Activated CD8-positive, alpha-beta memory T cell treated with anti-CD3 and anti-CD28 coated beads for 36 hours (primary cell): Measurements from ENCODE around the gene SDCBP2. TPM values are rescaled to one million over a fixed set of nuclear protein-coding genes. Genes with fewer than 3 reads are reported as not detected.

Source experiments
- CTCF ChIA-PET: fragments of 350-600 bp; sonication (Branson Sonifier 250); formaldehyde crosslinking; loops from one replicate; lab custom pipeline; 2021; ENCODE audit warnings: antibody characterized with exemption; lab: Charles Lee
- POLR2A ChIA-PET: fragments of 350-600 bp; sonication (Branson Sonifier 250); formaldehyde crosslinking; loops from one replicate; lab custom pipeline; 2021; ENCODE audit warnings: antibody characterized with exemption; lab: Charles Lee
- total RNA-seq, 2 experiments: library from RNA; stranded (reverse); gene quantifications; one replicate each; pipeline ENCODE4 v1.2.3, GENCODE V29; 2021

The SDCBP2 gene
- total RNA-seq, 2 experiments from 2014 or later = 3.3 to 3.4 TPM

DNA sequence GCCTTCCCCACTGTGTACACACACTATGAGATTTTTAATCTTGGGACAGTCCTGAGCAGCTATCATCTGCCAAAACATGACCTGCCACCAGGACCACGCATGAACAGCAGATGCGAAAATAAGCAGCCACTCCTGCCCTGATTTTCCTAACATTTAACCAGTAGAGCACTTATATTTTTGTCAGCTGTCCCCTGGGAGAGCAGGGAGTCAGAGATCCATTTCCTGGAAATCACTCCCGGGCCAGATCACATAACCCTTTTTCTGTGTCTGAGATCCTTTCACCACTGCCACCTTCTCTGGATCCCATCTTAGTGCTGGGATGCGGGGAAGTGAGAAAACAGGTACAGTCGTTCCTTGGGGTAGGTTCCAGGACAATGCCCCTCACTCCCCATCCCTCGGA is 5.7 kb downstream of the SDCBP2 start:
- ChIA-PET CTCF (no interaction called here), POLR2A (no interaction called here)

DNA sequence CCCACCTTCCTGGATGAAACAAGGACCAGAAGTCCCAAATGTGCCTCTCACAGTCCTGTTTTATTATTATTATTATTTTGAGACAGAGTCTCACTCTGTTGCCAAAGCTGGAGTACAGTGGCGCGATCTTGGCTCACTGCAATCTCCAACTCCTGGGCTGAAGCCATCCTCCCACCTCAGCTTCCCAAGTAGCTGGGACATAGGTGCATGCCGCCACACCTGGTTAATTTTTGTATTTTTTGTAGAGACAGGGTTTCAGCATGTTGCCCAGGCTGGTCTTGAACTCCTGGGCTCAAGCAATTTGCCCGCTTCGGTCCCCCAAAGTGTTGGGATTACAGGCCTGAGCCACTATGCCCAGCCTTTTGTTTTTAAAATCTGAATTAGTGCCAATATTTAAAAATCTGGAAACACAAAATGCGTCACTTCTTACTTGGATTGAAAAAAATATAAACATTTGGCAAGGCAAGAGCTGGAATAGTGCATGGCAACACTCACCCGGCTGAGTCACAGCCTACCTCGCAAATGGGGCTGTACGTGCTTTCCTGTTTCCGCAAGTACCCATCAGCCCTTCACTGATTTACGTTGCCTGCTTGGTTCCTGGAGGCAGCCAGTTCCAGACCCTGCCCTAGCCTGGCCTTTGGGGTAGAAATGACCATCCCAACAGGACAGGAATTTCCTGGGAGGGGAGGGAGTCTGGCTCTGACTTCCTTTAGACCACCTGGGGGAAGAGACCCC is 6.3 kb downstream of the SDCBP2 start:
- ChIA-PET POLR2A (no interaction called here), CTCF (interaction anchor here (1.0 kb wide), 2 partner anchors 10 to 115 kb away, joined by 3 read pairs; no protein-coding TSS in a partner anchor)

DNA sequence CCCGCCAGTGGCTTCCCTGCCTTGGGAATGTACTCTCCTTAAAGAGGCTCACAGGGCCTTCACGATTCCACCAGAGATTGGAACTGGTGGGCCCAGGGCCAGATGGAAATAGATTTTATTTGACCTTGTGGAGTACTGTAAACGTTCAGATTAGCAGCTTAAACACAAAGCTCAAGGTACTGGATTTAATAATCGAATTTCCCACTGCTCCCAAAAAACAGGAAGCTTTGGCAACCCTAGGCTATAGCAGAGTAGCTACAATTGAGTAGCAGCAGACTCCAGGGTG is 7.3 kb downstream of the SDCBP2 start:
- ChIA-PET CTCF (interaction anchor here (1.0 to 1.1 kb wide), 3 partner anchors 8 to 116 kb away, joined by 3 read pairs; no protein-coding TSS in a partner anchor), POLR2A (no interaction called here)

DNA sequence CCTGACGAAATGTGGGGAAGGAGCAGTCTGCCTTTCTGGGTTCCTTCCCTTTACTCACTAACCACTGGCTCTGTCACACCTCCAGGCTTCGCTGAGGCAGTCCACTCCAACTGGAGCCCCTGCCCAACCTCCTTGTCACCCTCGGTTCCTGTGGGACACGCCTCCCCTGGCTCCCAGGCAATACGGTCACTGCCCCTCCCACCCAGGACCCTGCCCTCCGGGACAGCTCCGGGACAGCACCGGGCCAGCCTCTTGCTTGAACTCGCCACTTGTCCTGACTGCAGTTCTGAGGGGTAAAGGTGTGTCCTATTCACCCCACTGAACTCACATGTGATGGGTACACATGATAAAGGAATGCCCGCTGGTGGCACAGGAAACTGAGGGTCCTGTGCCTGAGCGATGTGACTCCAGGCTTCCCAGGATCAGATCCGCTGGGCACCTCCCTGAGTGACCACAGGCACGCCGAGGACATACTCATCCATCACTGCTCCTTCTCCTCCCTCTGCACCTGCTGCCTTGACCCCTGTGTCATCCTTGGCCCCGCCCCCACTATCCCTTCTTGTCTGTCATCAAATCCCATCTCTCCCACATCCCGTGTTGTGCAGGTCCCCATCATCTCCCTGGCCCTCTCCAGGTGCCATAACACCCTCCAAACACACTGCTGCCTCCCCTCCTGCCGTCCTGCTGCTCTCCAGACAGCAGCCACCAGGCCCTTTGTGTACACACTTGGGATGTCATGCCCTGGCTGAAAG is 7.9 kb downstream of the SDCBP2 start:
- ChIA-PET POLR2A (no interaction called here), CTCF (interaction anchor here (1.0 to 1.1 kb wide), 3 partner anchors 8 to 117 kb away, joined by 3 read pairs; no protein-coding TSS in a partner anchor)

DNA sequence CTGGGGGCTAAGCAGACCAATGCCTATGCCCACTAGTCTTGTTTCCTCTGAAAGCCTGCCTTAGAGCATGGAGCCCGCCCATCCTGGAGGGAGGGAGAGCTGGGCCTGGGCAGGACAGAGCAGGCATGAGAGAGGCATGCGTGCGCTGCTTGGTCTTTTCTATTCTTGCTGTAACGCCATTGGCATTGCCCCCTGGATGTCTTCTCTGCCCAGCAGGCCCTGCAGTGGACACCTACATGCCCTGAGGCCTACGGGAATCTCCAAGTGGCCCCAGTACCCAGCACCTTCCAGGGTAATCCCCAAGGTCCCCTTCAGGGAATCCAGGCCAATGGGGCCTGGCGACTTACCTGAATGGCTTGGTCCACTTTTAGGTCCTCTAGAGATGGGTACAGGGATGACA is 8.9 kb downstream of the SDCBP2 start:
- ChIA-PET POLR2A (no interaction called here), CTCF (no interaction called here)

GRCh38 chr20:1319462-1319861 is 9.5 kb downstream of the SDCBP2 start:
- POLR2A ChIA-PET = no interaction called here

DNA sequence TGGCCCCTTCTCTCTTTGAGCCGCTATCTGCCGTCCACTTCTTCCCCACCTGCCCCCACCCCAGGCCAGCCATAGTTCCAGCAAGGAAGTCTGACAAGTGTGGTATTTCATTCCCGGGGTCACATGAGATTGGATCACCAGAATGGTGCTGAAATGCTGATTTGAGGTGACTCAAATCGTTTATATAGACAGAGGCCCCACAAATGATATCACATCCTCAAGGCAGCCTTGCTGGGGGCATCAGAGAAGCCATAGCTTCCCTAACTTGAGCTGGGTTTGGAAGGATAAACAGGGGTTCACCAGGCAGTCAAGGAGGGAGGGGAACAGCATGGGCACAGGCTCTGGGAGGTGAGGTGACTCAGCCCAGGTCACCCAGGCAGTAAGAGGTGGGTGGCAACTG is 9.9 kb downstream of the SDCBP2 start:
- POLR2A ChIA-PET = no interaction called here
- CTCF ChIA-PET = no interaction called here

More at GRCh38 chr20:1319462-1319861, 9.5 kb downstream of the SDCBP2 start:
- CTCF ChIA-PET = no interaction called here

DNA sequence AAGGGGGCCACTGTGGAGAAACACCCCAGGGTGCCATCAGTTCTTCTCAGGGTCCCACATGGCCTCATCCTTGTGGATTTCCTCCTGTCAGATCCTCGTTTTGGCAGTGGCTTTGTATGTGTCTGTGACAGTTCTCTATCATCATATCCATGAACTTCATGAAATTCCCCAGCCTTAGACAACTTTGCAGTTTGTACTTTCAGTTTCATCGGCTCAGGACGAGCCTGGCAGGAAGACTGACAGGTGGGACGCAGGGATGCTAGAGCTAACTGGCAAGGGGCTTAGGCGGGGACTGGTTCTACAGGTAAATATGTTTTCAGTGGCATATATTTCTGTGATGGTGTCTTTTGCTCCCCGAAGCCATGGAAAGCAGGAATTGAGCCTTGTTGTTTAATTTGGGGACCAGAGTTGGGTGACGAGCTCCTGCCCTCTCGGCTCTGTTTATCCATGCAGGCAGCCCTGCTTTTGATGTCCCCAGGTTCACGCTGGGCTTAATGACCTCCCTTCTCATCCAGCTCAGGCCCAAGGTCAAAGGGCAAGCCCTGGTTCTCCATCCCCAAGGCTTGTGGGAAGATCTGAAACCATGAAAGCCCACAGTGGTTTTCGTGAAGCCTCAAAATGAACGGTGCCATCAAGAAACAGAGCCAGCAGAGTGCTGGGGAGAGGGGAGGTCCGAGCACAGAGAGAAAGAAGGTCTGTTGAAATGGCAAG is 11.2 kb downstream of the SDCBP2 start:
- CTCF ChIA-PET = no interaction called here
- POLR2A ChIA-PET = no interaction called here

GRCh38 chr20:1315804-1316203 is 13.1 kb downstream of the SDCBP2 start:
- POLR2A ChIA-PET = no interaction called here
- CTCF ChIA-PET = interaction anchor here (1.6 kb wide), 1 partner anchor 15 kb away, joined by 4 read pairs; no protein-coding TSS in a partner anchor

- ChIA-PET POLR2A (no interaction called here), CTCF (interaction anchor here (0.7 to 2.5 kb wide), 12 partner anchors 8 to 191 kb away, joined by 3 to 26 read pairs (median 3); no protein-coding TSS in a partner anchor)
Measured at GRCh38 chr20:1313236-1313964, 15.5 kb downstream of the SDCBP2 start.

DNA sequence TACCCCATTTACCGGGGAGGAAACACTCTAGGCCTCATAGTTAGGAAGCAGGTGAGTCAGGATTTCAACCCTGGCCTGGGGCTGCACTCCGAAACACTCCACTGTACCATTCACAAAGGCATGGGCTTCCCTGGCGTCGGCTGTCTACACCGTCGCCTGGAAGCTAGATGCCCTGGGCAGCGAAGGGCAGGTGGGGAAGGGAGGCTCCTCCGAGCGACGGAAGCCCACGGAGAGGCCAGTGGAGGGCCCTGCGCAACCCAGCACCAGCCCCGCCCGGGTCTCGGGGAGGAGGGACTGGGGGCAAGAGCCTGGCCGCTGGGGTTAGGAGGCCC is 16.1 kb downstream of the SDCBP2 start:
- POLR2A ChIA-PET = no interaction called here
- CTCF ChIA-PET = interaction anchor here (0.7 to 2.5 kb wide), 12 partner anchors 8 to 191 kb away, joined by 3 to 26 read pairs (median 3); no protein-coding TSS in a partner anchor

DNA sequence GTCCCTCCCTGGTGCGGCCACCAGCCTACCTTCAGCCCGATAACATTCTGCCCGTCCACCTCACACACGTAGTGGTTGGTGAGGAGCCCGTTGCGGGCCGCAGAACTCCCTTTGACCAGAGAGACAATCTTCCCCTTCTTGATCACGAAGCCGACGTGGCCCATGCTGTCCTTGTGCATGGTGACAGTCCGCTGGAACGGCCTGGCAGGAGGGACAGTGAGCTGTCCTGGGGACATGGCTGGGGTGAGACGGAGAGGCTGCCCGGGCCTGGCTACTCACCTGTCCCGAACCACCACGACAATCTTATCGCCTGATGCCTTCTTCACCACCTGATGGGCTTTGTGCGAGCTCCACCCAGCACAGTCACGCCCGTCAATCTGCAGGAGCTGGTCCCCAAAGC is 16.6 kb downstream of the SDCBP2 start:
- ChIA-PET POLR2A (no interaction called here), CTCF (interaction anchor here (0.6 to 2.5 kb wide), 9 partner anchors 8 to 216 kb away, joined by 3 to 26 read pairs (median 4); no protein-coding TSS in a partner anchor)

- ChIA-PET CTCF (interaction anchor here (0.6 to 1.0 kb wide), 3 partner anchors 10 to 127 kb away, joined by 3 read pairs; no protein-coding TSS in a partner anchor), POLR2A (no interaction called here)
Measured at GRCh38 chr20:1310506-1311190, 18.3 kb downstream of the SDCBP2 start.

DNA sequence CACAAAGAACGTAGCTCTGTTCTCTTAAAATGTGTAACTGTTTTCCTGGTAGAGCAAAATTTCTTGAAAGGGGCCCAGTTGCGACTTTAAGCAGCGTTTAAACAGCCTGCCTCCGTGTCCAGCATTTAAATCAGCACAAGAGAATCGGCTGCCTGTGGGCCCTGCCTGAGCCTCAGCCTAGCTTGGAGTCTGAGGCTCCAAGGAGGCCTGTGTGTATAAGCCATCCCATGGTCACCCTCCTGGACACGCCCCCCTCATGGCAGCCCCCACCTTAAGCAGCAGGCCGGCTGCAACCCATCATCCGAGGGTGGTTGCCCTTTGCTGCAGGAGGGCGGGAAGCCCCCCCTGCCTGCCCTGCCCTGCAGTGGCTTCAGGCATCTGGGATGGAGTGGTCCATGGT is 18.9 kb downstream of the SDCBP2 start:
- ChIA-PET CTCF (interaction anchor here (1.0 kb wide), 1 partner anchor 127 kb away, joined by 3 read pairs; no protein-coding TSS in a partner anchor), POLR2A (no interaction called here)

DNA sequence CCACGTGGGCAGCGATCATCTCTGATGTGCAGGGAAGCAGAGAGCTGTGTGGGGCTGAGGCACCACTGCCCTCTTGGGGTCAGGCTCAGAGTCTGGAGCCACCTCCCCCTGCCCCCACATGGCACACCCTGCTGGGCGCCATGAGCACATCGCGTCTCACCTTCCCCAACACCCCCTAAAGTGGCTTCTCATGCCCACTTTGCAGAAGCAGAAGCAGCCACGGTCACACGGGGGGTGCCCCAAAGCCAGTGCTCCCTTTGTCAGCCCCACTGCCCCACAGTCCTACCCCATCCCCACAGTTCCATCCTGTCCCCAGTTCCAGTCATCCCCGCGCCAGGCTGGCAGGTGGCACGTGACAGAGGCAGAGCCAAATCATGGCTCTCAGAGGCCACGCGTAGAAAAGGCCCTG is 19.5 kb downstream of the SDCBP2 start:
- POLR2A ChIA-PET = no interaction called here
- CTCF ChIA-PET = interaction anchor here (1.0 kb wide), 1 partner anchor 128 kb away, joined by 3 read pairs; no protein-coding TSS in a partner anchor

DNA sequence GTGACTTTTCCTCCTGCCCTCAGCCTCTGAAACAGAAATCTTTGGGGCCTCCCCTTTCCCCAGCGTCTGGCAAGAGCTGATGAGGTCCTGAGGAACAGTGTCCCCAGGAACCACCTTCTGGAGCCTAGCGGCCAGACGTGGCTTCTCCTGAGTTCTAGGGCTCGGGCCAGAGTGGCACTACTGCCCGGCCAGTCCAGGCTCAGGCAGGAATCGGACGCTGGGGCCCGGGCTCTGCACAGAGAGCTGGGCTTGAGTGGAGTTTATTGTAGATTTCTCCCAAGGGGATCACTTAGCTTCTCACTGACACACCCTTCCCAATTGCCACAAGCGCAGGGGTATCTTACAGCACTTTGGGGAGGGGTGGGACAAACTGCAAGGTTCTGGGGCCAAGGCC is 20.2 kb downstream of the SDCBP2 start:
- ChIA-PET POLR2A (no interaction called here), CTCF (interaction anchor here (1.4 kb wide), 1 partner anchor 129 kb away, joined by 4 read pairs; no protein-coding TSS in a partner anchor)

- CTCF ChIA-PET = interaction anchor here (0.9 to 1.4 kb wide), 2 partner anchors 129 to 158 kb away, joined by 3 to 4 read pairs; no protein-coding TSS in a partner anchor
Measured at GRCh38 chr20:1308067-1308701, 20.8 kb downstream of the SDCBP2 start.

DNA sequence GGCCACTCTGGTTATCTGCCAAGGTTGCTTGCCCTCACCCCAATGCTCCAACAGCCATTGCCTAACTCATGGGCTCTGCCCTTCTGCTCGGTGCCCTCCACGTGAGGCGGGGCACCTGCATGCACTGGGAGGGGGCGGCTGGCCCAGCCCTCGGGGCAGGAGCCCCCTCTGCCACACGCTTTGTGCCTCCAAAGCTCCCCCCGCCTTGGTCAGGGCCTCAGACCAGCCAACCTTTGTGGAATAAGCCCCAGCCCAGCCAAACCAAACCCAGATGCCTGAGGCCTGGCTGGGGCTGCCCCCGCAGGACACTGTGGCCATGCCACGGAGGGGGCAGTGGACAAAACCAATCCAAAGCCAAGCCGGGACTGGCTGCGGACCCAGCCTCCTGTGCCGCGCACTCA is 21.4 kb downstream of the SDCBP2 start:
- ChIA-PET CTCF (interaction anchor here (0.9 to 1.4 kb wide), 2 partner anchors 130 to 158 kb away, joined by 3 to 4 read pairs; no protein-coding TSS in a partner anchor), POLR2A (no interaction called here)

More at GRCh38 chr20:1308067-1308701, 20.8 kb downstream of the SDCBP2 start:
- POLR2A ChIA-PET = no interaction called here
